Esophagus squamous epithelium (tissue), 5 donors: Measurements from ENCODE around the gene STRADB. TPM values are rescaled to one million over a fixed set of nuclear protein-coding genes. Genes with fewer than 3 reads are reported as not detected.
"Not testable (repeated sequence)": the region's sequence is repeated elsewhere in the genome, so short reads cannot be mapped to it uniquely, and the experiment has no call there.

Source experiments
- DNase-seq: peaks from one replicate; lab custom pipeline; 2025; lab: John Stamatoyannopoulos, UW
- H3K27ac ChIP-seq, 4 donors: fragments of 200-600 bp; sonication (generic); one replicate each; pipeline ENCODE4 v1.5.1; 2016 to 2019; ENCODE audit warnings: mild to moderate bottlenecking in 1 of 4
- H3K27me3 ChIP-seq, 4 donors: fragments of 200-600 bp; sonication (generic); 1 replicate in 3 of 4; 2 replicates in 1 of 4; pipeline versions ENCODE4 v1.5.1 to v1.6.0; 2017 to 2021; ENCODE audit warnings: antibody characterized with exemption in 1 of 4
- H3K36me3 ChIP-seq, 3 donors: fragments of 200-600 bp; sonication (generic); one replicate each; pipeline ENCODE4 v1.5.1; 2016 to 2019
- H3K4me1 ChIP-seq, 3 donors: fragments of 200-600 bp; sonication (generic); one replicate each; pipeline ENCODE4 v1.5.1; 2017 to 2019
- H3K4me3 ChIP-seq, 4 donors: fragments of 200-600 bp; sonication (generic); 1 replicate in 3 of 4; 2 replicates in 1 of 4; pipeline ENCODE4 v1.5.1; 2016 to 2019; ENCODE audit warnings: mild to moderate bottlenecking in 2 of 4, moderate library complexity in 1 of 4
- H3K9me3 ChIP-seq, 3 donors: fragments of 200-600 bp; sonication (generic); one replicate each; pipeline ENCODE4 v1.5.1; 2016 to 2019
- POLR2A ChIP-seq, 4 donors: fragments of 450-650 bp; IDR thresholded peaks; one replicate each; pipeline ENCODE4 v1.6.1; 2017; ENCODE audit warnings: antibody characterized with exemption in 4 of 4, mild to moderate bottlenecking in 4 of 4, moderate library complexity in 3 of 4
- WGBS, 2 donors: methylation state at CpG; one replicate each; pipeline ENCODE4 v1.1.5; 2018; 5-methylcytosine and 5-hydroxymethylcytosine counted together
- intact Hi-C: fragments of 100-400 bp; cut with DNase I; formaldehyde crosslinking; loops from one replicate; pipeline ENCODE4 v1.15.0; 2022
- total RNA-seq, 4 donors: library from RNA; depleted of rRNA; stranded (reverse); fragments of >200 nt; gene quantifications; one replicate each; pipeline ENCODE4 v1.1.0, GENCODE V29; 2016
- TF ChIP-seq, protein P1 (sequence below), 6 experiments: fragments of 450-650 bp in 4 of 6; fragments of 200-600 bp in 2 of 6; sonication (generic) in 2 of 6; IDR thresholded peaks; one replicate each; pipeline ENCODE4 v1.5.1; 2016 to 2019; ENCODE audit warnings: antibody characterized with exemption in 6 of 6, mild to moderate bottlenecking in 4 of 6, moderate library complexity in 4 of 6
- donor health status: DM: yes; HTN: yes; CAD: no.

Gene STRADB
- total RNA-seq, 4 donors from 2014 or later: 4.8 to 18.2 (median 14.6) TPM

GRCh38 chr2:201419986-201420385 is 31.6 kb upstream of the STRADB start:
- no peak for DNase-seq
- Histone ChIP-seq H3K27ac (peak overlapping the region in 2 of 4 donors; percentile 45 to 55), H3K36me3 (no peaks in the 10 kb centered on the region), H3K4me3 (no peak overlapping the region), H3K27me3 (no peaks in the 10 kb centered on the region), H3K4me1 (peaks cover 0 to 51% (median 0%) of the 10 kb centered on the region in 3 donors), H3K9me3 (no peaks in the 10 kb centered on the region)
- no peak for TF ChIP-seq POLR2A (IDR thresholded peaks at IDR 0.05)
- TF ChIP-seq, protein P1, sequence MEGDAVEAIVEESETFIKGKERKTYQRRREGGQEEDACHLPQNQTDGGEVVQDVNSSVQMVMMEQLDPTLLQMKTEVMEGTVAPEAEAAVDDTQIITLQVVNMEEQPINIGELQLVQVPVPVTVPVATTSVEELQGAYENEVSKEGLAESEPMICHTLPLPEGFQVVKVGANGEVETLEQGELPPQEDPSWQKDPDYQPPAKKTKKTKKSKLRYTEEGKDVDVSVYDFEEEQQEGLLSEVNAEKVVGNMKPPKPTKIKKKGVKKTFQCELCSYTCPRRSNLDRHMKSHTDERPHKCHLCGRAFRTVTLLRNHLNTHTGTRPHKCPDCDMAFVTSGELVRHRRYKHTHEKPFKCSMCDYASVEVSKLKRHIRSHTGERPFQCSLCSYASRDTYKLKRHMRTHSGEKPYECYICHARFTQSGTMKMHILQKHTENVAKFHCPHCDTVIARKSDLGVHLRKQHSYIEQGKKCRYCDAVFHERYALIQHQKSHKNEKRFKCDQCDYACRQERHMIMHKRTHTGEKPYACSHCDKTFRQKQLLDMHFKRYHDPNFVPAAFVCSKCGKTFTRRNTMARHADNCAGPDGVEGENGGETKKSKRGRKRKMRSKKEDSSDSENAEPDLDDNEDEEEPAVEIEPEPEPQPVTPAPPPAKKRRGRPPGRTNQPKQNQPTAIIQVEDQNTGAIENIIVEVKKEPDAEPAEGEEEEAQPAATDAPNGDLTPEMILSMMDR (IDR thresholded peaks at IDR 0.05): no peak
- intact Hi-C loops: no loop called here
- WGBS, 2 donors: 79 to 98% methylated on average over 4 of the region's 4 CpGs

DNA sequence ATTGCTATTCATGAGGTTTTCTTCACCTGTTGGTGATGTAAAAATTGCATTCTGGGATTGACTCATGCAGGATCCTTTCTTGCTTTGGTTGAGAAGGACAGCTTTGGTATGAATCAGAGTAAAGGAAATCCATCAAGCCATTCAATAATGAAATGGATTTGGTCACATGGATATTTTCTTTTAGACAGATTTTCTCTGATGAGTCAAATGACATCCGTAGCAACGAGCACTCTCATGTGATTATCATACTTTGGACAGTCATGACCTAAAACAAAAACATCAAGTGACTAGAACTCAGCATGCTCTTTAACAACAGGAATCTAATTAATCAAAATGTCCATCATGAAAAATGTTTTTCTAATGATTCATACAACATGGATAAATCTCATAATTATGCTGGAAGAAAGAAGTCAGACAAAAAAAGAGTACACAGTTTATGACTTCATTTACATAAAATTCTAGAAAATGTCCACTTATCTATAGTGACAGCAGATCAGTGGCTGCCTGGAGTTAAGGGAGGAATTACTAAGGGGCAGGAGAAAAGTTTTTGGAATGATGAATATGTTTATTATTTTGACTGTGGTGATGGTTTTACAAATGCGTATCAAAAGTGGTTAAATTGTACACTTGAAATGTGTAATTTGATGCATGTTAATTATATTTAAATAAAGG is 31.0 kb upstream of the STRADB start:
- no peaks in the 10 kb centered on the region for H3K27me3 ChIP-seq
- no peak for DNase-seq
- WGBS, 2 donors: 36 to 41% methylated on average over 3 of the region's 3 CpGs
- peak overlapping the region in 2 of 4 donors; percentile 45 to 55 for H3K27ac ChIP-seq
- no peaks in the 10 kb centered on the region for H3K9me3 ChIP-seq
- TF ChIP-seq, protein P1 (IDR thresholded peaks at IDR 0.05): no peak
- TF ChIP-seq POLR2A (IDR thresholded peaks at IDR 0.05): no peak
- intact Hi-C loops: no loop called here
- H3K4me1 ChIP-seq: peaks cover 0 to 51% (median 0%) of the 10 kb centered on the region in 3 donors
- no peak overlapping the region for H3K4me3 ChIP-seq
- H3K36me3 ChIP-seq: no peaks in the 10 kb centered on the region

- H3K27ac ChIP-seq: peak overlapping the region in 1 of 4 donors; percentile 31
- no peaks in the 10 kb centered on the region for H3K27me3 ChIP-seq
- H3K9me3 ChIP-seq: peaks cover 0 to 4% (median 0%) of the 10 kb centered on the region in 3 donors
- no peaks in the 10 kb centered on the region for H3K36me3 ChIP-seq
- H3K4me1 ChIP-seq: peaks cover 0 to 38% (median 0%) of the 10 kb centered on the region in 3 donors
- 92 to 95% methylated on average over 4 to 9 of the region's 9 CpGs for WGBS, 2 donors
- no peak for DNase-seq
- intact Hi-C loops: no loop called here
- TF ChIP-seq, protein P1 (IDR thresholded peaks at IDR 0.05): no peak
- TF ChIP-seq POLR2A (IDR thresholded peaks at IDR 0.05): no peak
- no peak overlapping the region for H3K4me3 ChIP-seq
These were observed 25.6 kb upstream of the STRADB start for GRCh38 chr2:201425952-201426351.

- intact Hi-C loops, H3K27ac ChIP-seq, H3K4me3 ChIP-seq, H3K9me3 ChIP-seq, DNase-seq, H3K27me3 ChIP-seq, H3K36me3 ChIP-seq: not testable (repeated sequence)
- H3K4me1 ChIP-seq: peaks cover 8 to 56% (median 20%) of the 10 kb centered on the region in 3 donors
These were observed 23.2 kb upstream of the STRADB start for GRCh38 chr2:201428366-201428765.

- 96 to 97% methylated on average over 3 to 6 of the region's 6 CpGs for WGBS, 2 donors
- H3K4me3 ChIP-seq, intact Hi-C loops, DNase-seq, H3K27ac ChIP-seq, H3K9me3 ChIP-seq, H3K36me3 ChIP-seq, H3K27me3 ChIP-seq: not testable (repeated sequence)
- peaks cover 8 to 54% (median 24%) of the 10 kb centered on the region in 3 donors for H3K4me1 ChIP-seq
These were observed 21.7 kb upstream of the STRADB start for GRCh38 chr2:201429835-201430234.

GRCh38 chr2:201430322-201430721 is 21.2 kb upstream of the STRADB start:
- not testable (repeated sequence) for H3K36me3 ChIP-seq

More at GRCh38 chr2:201430322-201430721, 21.2 kb upstream of the STRADB start:
- H3K9me3 ChIP-seq, H3K27ac ChIP-seq, DNase-seq, H3K27me3 ChIP-seq, intact Hi-C loops, H3K4me3 ChIP-seq: not testable (repeated sequence)
- WGBS, 2 donors: 94% methylated on average over 6 to 12 of the region's 12 CpGs
- peaks cover 8 to 50% (median 24%) of the 10 kb centered on the region in 3 donors for H3K4me1 ChIP-seq
